Testis (tissue), 2 donors: ENCODE data around the gene IL1RL1.

Experiments used
- POLR2A ChIP-seq: fragments of 450-650 bp; IDR thresholded peaks from one replicate; pipeline ENCODE4 v1.6.1; 2017; ENCODE audit warnings: antibody characterized with exemption, mild to moderate bottlenecking, moderate library complexity
- TF ChIP-seq, protein P1 (sequence below), 3 experiments: fragments of 450-650 bp in 2 of 3; fragments of 200-600 bp in 1 of 3; sonication (generic) in 1 of 3; IDR thresholded peaks; one replicate each; pipeline ENCODE4 v1.5.1; 2016 to 2019; ENCODE audit warnings: antibody characterized with exemption in 3 of 3, mild to moderate bottlenecking in 2 of 3, moderate library complexity in 1 of 3

DNA sequence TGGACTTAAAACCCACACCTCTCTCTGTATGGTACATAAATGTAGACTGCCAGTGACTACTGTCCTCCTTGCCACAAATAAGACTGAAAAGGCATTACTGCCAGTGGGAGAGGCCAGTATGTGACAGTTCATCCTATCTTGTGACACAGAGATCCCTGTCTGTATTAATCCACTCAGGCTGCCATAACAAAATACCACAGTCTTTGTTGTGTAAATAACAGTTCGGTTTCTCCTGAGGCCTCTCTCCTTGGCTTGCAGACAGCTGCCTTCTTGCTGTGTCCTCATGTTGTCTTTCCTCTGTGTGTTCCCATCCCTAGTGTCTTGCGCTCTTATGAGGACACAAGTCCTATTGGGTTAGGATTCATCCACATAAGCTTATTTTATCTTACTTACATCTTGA, 46.4 kb upstream of the IL1RL1 start:
- no peak for TF ChIP-seq POLR2A
- TF ChIP-seq, protein P1, sequence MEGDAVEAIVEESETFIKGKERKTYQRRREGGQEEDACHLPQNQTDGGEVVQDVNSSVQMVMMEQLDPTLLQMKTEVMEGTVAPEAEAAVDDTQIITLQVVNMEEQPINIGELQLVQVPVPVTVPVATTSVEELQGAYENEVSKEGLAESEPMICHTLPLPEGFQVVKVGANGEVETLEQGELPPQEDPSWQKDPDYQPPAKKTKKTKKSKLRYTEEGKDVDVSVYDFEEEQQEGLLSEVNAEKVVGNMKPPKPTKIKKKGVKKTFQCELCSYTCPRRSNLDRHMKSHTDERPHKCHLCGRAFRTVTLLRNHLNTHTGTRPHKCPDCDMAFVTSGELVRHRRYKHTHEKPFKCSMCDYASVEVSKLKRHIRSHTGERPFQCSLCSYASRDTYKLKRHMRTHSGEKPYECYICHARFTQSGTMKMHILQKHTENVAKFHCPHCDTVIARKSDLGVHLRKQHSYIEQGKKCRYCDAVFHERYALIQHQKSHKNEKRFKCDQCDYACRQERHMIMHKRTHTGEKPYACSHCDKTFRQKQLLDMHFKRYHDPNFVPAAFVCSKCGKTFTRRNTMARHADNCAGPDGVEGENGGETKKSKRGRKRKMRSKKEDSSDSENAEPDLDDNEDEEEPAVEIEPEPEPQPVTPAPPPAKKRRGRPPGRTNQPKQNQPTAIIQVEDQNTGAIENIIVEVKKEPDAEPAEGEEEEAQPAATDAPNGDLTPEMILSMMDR (IDR thresholded peaks at IDR 0.05): no peak
